ENCODE results near the gene NEMP1. TPM values are rescaled to one million over a fixed set of nuclear protein-coding genes. Genes with fewer than 3 reads are reported as not detected.
A peak's percentile ranks its signal among the peaks of the same experiment; 100 is the strongest.

NEMP1 gene
- total and polyA plus RNA-seq, 2 of the 13 experiments (the other 11 are each of a cell fraction or from before 2014, with no cell fraction given), result 11.4 to 12.9 TPM

DNA sequence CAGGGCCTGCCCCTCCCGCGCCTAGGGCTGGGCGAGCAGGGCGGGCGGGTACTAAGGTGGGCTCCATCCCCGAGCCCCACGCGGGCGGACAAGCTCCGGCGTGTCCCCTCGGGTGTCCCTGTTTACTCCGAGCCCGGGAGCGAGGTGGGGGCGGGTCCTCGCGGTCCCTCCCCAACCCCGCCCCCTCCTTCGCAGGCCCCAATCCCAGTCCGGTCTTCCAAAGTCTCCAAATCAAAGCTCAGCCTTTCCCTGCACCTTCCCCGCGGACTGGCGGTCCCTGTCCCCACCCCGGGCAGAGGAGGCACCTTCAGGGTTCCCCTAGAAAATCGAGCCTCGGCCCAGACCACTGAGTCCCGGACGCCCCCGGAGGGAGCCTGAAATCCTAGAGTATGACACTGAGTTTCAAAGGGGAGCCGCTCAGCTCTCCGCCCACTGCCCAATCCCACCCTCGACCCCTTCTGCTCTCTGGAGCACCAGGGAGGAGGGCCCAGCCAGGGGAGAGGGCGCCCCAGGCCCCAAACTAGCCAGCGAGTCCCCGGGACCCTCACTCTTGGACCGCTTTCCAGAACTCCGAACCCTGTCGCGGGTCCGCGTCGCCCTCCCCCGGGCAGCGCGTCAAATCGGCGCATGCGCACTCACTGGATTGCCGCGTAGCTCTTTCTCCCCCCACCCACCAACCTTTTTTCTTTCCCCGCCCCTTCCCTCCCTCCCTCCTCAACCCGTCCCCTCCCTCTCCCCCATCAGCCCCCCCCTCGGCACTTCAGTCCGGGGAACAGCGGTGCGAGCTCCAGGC is 49.3 kb upstream of the NEMP1 start, which contains the start of gene LRP1 (continued):
- TF ChIP-seq NCOA2 (CRISPR knock-in tag; IDR thresholded peaks at IDR 0.05) (no peak), NAIF1 (CRISPR knock-in tag; IDR thresholded peaks at IDR 0.05; ENCODE audit: borderline replicate concordance) (no peak), HNF1B (CRISPR knock-in tag; IDR thresholded peaks at IDR 0.05) (peak; percentile 50; the same call in 1 of the 2 replicates), KDM5A (IDR thresholded peaks at IDR 0.05; ENCODE audit: borderline replicate concordance, low read length) (peak; percentile 75; the same call in 1 of the 2 replicates), ZNF703 (CRISPR knock-in tag; IDR thresholded peaks at IDR 0.05; ENCODE audit: borderline replicate concordance) (no peak), YEATS2 (CRISPR knock-in tag; IDR thresholded peaks at IDR 0.05; ENCODE audit: borderline replicate concordance) (peak; percentile 59; the same call in 1 of the 2 replicates), ZNF207 (IDR thresholded peaks at IDR 0.05; ENCODE audit: borderline replicate concordance) (no peak), CC2D1A (CRISPR knock-in tag; IDR thresholded peaks at IDR 0.05) (no peak), IKZF1 (IDR thresholded peaks at IDR 0.05) (no peak), ZNF136 (CRISPR knock-in tag; IDR thresholded peaks at IDR 0.05; ENCODE audit: low read depth) (peak; percentile 63; the same call in 1 of the 2 replicates), HINFP (CRISPR knock-in tag; IDR thresholded peaks at IDR 0.05; ENCODE audit: low read depth) (no peak), KLF9 (CRISPR knock-in tag; IDR thresholded peaks at IDR 0.05; ENCODE audit: low read depth) (no peak), FLYWCH1 (CRISPR knock-in tag; IDR thresholded peaks at IDR 0.05) (no peak), ZNF484 (CRISPR knock-in tag; IDR thresholded peaks at IDR 0.05; ENCODE audit: borderline replicate concordance, low read depth) (no peak), RORA (CRISPR knock-in tag; IDR thresholded peaks at IDR 0.05) (no peak), ZFP82 (CRISPR knock-in tag; IDR thresholded peaks at IDR 0.05; ENCODE audit: borderline replicate concordance) (no peak), MAFF (IDR thresholded peaks at IDR 0.05; ENCODE audit: low read depth, low read length) (no peak), ADNP (CRISPR knock-in tag; IDR thresholded peaks at IDR 0.05) (no peak), KLF15 (CRISPR knock-in tag; IDR thresholded peaks at IDR 0.05; ENCODE audit: borderline replicate concordance) (no peak), ZZZ3 (CRISPR knock-in tag; IDR thresholded peaks at IDR 0.05; ENCODE audit: borderline replicate concordance) (no peak)
- TF ChIP-seq, protein P1, sequence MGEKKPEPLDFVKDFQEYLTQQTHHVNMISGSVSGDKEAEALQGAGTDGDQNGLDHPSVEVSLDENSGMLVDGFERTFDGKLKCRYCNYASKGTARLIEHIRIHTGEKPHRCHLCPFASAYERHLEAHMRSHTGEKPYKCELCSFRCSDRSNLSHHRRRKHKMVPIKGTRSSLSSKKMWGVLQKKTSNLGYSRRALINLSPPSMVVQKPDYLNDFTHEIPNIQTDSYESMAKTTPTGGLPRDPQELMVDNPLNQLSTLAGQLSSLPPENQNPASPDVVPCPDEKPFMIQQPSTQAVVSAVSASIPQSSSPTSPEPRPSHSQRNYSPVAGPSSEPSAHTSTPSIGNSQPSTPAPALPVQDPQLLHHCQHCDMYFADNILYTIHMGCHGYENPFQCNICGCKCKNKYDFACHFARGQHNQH (CRISPR knock-in tag; IDR thresholded peaks at IDR 0.05), result 0 out of 2 replicates have a peak, but pooled peaks have one; percentile 44
- TF ChIP-seq, protein P2, sequence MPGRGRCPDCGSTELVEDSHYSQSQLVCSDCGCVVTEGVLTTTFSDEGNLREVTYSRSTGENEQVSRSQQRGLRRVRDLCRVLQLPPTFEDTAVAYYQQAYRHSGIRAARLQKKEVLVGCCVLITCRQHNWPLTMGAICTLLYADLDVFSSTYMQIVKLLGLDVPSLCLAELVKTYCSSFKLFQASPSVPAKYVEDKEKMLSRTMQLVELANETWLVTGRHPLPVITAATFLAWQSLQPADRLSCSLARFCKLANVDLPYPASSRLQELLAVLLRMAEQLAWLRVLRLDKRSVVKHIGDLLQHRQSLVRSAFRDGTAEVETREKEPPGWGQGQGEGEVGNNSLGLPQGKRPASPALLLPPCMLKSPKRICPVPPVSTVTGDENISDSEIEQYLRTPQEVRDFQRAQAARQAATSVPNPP (CRISPR knock-in tag; IDR thresholded peaks at IDR 0.05), result no peak

Measured in HepG2 (cell line).